Testis (tissue), 2 donors: Measurements from ENCODE around the gene RNF187.

Experiments
- POLR2A ChIP-seq: fragments of 450-650 bp; IDR thresholded peaks from one replicate; pipeline ENCODE4 v1.6.1; 2017; ENCODE audit warnings: antibody characterized with exemption, mild to moderate bottlenecking, moderate library complexity
- TF ChIP-seq, protein P1 (sequence below), 3 experiments: fragments of 450-650 bp in 2 of 3; fragments of 200-600 bp in 1 of 3; sonication (generic) in 1 of 3; IDR thresholded peaks; one replicate each; pipeline ENCODE4 v1.5.1; 2016 to 2019; ENCODE audit warnings: antibody characterized with exemption in 3 of 3, mild to moderate bottlenecking in 2 of 3, moderate library complexity in 1 of 3

DNA sequence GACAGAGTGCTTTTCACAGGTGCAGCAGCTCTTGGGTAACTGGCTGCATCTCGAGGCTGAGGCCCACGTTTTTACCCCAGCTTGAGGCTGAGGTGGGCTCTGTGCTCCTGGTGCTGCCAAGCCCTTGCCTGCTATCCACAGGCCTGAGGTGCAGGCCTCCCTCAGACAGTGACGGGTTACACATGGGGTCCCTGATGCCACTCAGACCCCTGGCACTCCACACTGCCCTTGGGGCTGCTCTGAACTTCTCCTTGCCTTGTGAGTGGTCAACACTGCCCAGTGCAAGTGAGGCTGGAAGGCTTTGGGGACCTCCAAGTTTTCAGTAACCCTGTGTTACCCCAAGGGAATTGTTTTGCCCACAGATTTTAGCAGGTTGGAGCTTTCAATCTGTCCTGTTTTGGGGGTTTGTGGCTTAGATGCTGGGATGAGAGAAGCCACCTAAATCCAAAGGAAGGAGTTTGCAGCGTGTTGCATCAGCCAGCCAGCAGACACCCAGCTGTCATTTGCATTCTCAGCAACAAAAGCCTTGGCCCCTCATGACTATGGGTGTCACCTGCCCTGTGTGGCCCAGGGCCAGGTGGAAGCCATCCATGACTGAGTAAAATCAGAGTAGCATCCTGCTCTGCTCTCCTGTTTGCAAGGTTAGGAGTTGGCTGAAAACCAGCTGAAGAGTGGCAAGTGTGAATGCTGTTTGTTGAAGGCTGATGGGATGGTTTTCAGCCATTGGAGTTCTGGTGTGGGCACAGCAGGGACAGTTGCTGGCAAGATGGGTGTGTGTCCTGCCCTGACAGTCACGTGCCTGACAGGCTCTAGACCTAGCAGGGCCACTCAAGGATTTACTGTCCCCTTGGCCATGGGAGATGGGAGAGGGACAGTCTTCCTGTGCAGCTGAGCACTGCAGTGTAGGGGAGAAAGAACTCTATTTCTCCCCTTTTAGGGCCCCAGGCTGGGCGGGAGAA, 3.2 kb downstream of the RNF187 start:
- TF ChIP-seq, protein P1, sequence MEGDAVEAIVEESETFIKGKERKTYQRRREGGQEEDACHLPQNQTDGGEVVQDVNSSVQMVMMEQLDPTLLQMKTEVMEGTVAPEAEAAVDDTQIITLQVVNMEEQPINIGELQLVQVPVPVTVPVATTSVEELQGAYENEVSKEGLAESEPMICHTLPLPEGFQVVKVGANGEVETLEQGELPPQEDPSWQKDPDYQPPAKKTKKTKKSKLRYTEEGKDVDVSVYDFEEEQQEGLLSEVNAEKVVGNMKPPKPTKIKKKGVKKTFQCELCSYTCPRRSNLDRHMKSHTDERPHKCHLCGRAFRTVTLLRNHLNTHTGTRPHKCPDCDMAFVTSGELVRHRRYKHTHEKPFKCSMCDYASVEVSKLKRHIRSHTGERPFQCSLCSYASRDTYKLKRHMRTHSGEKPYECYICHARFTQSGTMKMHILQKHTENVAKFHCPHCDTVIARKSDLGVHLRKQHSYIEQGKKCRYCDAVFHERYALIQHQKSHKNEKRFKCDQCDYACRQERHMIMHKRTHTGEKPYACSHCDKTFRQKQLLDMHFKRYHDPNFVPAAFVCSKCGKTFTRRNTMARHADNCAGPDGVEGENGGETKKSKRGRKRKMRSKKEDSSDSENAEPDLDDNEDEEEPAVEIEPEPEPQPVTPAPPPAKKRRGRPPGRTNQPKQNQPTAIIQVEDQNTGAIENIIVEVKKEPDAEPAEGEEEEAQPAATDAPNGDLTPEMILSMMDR (IDR thresholded peaks at IDR 0.05), result no peak
- TF ChIP-seq POLR2A, result no peak
